HG02973 (cell line): ENCODE measurements around the gene ADAMTS14.
"Not testable (repeated sequence)": the region's sequence is repeated elsewhere in the genome, so short reads cannot be mapped to it uniquely, and the experiment has no call there.

Experiments used
- ATAC-seq: cut with Tn5 transposase; IDR thresholded peaks from one replicate; pipeline ENCODE4 v1.9.1; 2021; ENCODE audit warnings: moderate library complexity; ENCODE audit not compliant: unreplicated experiment

Gene ADAMTS14, protein sequence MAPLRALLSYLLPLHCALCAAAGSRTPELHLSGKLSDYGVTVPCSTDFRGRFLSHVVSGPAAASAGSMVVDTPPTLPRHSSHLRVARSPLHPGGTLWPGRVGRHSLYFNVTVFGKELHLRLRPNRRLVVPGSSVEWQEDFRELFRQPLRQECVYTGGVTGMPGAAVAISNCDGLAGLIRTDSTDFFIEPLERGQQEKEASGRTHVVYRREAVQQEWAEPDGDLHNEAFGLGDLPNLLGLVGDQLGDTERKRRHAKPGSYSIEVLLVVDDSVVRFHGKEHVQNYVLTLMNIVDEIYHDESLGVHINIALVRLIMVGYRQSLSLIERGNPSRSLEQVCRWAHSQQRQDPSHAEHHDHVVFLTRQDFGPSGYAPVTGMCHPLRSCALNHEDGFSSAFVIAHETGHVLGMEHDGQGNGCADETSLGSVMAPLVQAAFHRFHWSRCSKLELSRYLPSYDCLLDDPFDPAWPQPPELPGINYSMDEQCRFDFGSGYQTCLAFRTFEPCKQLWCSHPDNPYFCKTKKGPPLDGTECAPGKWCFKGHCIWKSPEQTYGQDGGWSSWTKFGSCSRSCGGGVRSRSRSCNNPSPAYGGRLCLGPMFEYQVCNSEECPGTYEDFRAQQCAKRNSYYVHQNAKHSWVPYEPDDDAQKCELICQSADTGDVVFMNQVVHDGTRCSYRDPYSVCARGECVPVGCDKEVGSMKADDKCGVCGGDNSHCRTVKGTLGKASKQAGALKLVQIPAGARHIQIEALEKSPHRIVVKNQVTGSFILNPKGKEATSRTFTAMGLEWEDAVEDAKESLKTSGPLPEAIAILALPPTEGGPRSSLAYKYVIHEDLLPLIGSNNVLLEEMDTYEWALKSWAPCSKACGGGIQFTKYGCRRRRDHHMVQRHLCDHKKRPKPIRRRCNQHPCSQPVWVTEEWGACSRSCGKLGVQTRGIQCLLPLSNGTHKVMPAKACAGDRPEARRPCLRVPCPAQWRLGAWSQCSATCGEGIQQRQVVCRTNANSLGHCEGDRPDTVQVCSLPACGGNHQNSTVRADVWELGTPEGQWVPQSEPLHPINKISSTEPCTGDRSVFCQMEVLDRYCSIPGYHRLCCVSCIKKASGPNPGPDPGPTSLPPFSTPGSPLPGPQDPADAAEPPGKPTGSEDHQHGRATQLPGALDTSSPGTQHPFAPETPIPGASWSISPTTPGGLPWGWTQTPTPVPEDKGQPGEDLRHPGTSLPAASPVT

DNA sequence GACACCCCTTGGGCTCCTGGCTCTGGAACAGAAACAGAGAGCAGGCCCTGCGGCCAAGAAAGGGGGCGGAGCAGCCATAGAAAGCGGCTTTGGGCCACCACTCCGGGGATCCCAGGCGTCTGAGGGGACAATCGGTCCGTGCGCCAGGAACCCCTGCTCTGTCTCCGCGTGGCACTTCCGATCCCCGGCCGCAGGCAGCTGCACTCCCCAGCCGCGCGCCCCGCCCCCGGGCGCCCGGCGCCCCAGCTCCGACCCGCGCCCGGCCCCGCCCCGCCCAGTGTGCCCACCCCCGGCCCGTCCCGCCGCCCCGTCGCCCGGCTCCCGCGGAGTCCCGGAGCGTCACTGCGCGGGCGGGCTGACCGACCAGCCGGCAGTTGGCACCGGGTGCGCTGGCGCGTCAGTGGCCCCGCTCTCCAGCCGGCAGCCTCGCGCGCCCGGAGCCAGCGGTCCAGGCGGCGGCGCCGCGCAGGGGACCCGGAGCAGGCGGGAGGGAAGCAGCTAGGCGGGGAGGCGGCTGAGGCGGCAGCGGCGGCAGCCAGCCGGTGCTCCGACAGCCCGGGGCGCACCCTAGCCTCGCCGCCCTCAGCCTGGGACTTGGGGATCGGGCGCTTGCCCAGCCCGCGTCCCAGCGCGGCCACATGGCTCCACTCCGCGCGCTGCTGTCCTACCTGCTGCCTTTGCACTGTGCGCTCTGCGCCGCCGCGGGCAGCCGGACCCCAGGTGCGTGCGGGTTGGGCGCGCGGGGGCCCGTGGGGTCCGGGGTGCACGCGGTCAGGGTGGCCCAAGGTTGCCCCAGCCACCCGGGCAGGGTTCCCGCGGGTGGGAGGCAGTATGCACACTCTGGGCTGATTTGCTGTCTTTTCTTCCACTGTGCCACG is at the start of gene ADAMTS14:
Gene ADAMTS14, plus strand, starts transcription at position 342 of the 878 bp plus-strand sequence. Its CDS starts 297 bp downstream, at position 639.
- ATAC-seq: no peak

DNA sequence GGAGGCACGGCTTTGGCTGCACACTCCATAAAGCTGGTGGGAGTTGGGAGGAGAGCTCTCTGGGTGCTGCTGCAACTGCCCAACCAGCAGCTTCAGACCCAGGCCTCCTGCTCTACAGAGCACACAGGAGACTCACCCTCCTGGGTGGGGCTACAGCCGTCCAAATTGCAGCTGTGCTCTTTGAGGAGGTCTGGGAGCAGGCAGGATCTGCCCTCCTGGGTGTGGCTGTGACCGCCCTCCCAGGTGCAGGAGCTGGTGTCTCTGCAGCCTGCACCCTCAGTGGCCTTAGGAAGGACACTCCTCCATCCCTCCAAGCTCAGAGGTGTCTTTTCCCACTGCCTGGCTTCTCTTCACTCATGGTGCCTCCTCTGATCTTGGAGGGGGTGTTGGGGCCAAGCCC is 49.8 kb upstream of the ADAMTS14 start:
- ATAC-seq: no peak

DNA sequence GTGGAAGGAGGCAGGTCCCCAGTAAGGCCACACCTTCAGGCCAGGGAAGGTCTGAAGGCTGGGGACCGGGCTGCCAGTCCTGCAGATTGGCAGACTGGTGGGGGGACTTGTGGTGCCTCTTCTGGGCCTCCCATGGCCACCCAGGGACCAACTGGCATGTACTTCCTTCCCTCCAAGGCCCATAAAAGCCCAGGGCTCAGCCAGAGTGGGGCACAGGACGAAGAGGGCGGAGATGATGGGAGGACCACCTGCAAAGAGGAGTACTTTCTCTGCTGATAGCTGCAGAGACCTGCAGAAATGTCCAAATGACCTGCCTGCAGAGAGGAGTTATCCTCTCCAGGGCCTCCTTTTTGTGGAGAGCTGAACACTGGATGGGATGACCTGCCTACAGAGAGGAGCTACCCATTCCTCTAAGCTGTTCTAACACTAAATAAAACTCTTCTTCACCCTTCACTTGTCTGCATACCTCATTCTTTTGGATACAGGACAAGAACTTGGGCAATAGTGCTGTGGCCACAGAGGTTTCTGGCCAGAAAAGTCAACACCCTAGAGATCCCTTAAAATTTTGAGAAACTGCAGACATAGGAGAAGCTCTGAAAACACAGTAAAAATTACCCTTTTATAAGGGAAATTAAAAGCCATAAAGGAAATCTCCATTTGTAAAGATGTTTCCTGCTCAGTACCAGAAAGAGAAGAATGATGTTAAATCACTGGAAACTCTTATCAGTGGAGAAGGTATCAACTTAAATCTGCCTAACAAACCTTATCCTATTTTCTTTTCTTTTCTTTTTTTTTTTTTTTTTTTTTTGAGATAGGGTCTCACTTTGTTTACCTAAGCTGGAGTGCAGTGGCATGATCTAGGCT is 49.1 kb upstream of the ADAMTS14 start:
- ATAC-seq: no peak

DNA sequence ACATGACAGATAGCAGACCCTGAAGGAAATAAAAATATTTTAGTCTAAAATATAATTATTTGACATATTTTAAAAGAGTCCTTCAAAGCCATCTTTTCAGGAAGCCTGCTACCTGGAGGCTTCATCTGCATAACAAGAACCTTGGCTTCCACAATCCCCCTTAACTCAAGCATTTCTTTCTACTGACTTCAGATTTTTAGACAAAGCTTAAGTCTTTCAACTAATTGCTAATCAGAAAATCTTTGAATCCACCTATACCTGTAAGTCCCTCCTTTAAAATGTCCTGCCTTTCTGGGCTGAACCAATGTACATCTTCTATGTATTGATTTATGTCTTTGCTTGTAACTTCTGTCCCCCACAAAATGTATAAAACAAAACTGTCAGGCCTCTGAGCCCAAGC is 46.2 kb upstream of the ADAMTS14 start:
- ATAC-seq: no peak

DNA sequence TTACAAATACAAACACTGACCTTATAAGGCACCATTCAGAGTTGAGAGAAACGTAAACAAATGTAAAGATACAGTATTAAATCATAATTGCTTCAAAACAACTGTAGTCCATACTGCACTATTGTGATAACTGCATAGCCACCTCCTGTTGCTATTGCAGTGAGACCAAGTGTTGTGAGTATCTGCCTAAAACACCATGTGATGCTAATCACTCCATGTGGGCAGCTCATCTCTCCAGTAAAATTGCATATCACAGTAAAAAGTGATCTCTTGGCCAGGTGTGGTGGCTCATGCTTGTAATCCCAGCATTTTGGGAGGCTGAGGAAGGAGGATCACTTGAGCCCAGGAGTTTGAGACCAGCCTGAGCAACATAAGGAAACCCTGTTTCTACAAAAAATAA is 43.0 kb upstream of the ADAMTS14 start:
- ATAC-seq: no peak

DNA sequence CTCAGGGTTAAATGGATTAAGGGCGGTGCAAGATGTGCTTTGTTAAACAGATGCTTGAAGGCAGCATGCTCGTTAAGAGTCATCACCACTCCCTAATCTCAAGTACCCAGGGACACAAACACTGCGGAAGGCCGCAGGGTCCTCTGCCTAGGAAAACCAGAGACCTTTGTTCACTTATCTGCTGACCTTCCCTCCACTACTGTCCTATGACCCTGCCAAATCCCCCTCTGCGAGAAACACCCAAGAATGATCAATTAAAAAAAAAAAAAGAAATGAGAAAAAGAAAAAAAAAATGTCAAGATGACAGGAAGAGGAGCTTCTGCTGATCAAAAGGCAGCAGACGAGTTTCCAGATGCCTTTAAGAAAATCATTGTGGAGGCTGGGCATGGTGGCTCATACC is 40.6 kb upstream of the ADAMTS14 start:
- not testable (repeated sequence) for ATAC-seq

DNA sequence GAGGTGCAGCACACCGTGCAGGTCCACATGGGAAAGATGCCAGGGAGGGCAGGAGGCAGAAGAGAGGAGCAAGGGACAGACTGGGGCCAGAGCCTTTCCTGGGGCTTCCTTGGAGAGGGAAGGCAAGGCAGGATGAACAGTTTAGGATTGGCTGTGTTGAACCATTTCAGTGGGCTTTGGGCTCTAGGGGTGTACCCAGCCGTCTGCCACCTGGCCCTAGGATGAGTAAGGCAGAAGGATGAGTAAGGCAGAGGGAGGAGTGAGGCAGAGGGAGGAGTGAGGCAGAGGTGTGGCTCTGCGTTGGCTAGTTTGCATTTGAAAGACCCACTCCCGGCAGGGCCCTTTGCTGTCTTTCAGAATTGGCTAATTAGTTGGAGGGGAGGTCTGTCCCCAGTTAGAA is 38.3 kb upstream of the ADAMTS14 start:
- no peak for ATAC-seq

DNA sequence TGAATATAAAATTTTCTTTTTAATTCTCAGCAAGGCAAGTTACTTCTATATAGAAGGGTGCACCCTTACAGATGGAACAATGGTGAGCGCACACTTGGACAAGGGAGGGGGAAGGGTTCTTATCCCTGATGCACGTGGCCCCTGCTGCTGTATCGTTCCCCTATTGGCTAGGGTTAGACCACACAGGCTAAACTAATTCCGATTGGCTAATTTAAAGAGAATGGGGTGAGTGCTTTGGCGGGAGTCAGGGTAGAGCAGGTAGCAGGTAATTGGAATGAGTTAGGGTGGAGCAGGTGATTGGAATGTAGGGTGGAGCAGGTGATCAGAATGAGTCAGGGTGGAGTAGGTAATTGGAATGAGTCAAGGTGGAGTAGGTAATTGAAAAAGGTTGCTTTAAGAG is 37.8 kb upstream of the ADAMTS14 start:
- ATAC-seq: not testable (repeated sequence)

DNA sequence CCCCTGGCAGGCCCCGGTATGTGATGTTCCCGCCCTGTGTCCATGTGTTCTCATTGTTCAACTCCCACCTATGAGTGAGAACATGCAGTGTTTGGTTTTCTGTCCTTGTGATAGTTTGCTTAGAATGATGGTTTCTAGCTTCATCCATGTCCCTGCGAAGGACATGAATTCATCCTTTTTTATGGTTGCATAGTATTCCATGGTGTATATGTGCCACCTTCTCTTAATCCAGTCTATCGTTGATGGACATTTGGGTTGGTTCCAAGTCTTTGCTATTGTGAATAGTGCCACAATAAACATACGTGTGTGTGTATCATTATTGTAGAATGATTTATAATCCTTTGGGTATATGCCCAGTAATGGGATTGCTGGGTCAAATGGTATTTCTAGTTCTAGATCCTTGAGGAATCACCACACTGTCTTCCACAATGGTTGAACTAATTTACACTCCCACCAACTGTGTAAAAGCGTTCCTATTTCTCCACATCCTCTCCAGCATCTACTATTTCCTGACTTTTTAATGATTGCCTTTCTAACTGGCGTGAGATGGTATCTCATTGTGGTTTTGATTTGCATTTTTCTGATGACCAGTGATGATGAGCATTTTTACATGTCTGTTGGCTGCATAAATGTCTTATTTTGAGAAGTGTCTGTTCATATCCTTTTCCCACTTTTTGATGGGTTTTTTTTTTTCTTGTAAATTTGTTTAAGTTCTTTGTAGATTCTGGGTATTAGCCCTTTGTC is 32.5 kb upstream of the ADAMTS14 start:
- ATAC-seq: not testable (repeated sequence)

DNA sequence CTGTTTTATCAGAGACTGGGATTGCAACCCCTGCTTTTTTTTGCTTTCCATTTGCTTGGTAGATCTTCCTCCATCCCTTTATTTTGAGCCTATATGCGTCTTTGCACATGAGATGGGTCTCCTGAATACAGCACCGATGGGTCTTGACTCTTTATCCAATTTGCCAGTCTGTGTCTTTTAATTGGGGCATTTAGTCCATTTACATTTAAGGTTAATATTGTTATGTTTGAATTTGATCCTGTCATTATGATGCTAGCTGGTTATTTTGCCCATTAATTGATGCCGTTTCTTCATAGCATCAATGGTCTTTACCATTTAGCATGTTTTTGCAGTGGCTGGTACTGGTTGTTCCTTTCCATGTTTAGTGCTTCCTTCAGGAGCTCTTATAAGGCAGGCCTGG is 29.0 kb upstream of the ADAMTS14 start:
- ATAC-seq: not testable (repeated sequence)

DNA sequence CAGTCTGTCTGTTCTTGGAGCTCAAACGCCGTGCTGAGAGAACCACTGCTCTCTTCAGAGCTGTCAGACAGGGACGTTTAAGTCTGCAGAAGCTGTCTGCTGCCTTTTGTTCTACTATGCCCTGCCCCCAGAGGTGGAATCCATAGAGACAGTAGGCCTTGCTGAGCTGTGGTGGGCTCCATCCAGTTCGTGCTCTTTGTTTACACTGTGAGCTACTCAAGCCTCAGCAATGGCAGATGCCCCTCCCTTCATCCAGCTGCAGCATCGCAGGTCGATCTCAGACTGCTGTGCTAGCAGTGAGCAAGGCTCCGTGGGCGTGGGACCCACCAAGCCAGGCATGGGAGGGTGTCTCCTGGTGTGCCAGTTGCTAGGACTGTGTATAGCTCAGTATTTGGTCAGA is 27.3 kb upstream of the ADAMTS14 start:
- not testable (repeated sequence) for ATAC-seq

DNA sequence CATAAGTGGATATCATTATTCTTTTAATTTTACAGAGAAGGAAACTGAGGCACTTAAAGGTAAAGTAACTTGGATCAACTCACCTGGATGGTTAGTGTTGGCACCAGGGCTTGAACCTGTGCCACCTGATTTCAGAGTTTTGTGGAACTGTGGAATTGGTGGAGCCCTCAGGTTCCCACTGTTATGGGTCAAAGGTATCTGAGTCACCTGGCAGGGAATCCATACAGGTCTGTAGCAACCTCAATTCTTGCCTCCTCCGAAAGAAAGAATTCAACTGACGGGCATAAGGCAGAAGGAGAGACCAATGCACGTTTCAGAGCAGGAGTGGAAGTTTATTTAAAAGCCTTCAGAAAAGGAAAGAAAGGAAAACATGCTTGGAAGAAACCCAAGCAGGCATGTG is 25.2 kb upstream of the ADAMTS14 start:
- ATAC-seq: no peak

DNA sequence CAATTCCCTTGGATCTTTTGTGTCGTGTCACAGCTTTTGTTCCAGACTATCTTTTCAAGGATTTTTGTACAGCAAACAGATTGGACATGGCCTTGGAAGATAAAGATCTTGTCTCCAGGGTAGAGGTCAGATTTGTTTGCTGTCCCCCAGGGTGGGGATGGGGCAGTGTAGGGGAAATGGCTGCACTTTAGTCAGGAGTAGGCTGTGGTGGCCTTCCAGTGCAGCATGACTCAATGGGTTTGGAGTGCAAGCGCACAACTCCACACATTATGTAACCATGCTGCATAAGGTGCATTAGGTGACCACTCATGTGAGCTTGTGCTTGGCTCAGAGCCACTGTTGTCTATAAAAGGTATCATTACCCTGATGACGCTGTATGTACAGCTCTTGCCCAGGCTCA is 23.9 kb upstream of the ADAMTS14 start:
- ATAC-seq: no peak

DNA sequence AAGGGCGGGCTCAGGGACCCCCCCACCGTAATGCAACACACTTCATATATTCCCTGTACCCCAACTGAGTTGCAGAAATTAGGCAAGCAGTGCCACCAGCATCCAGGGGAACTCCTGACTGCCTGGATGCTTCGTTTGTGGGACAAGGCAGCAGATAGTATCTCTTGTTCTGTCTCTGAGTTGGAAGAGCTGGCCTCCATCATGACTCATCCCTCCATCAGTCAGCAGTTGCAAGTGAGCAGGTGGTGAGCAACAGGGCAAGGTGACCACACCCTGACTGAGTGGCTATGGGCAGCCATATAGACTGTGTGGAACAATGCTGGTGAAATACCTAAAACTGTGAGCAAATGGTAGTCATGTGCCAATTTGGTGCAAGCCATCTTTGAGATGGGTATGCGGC is 22.8 kb upstream of the ADAMTS14 start:
- no peak for ATAC-seq

DNA sequence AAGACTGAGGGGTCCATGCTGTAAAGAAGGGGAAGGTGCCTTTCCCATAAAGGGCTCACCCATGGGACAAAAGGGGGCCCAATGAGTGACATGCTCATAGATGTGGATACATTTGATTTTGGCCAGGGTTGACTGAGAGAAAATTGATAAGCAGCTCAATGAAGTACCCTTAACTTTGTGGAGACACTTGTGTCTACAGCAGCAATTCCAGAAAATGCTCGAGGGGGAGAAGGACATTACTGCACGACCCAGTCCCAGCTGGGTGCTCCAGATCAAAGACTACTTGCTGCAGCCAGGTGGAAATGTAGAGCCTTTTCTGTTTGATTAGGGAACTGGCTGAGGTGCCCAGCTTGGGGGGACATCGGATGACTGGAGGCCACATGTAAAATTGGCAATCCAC is 22.2 kb upstream of the ADAMTS14 start:
- no peak for ATAC-seq

DNA sequence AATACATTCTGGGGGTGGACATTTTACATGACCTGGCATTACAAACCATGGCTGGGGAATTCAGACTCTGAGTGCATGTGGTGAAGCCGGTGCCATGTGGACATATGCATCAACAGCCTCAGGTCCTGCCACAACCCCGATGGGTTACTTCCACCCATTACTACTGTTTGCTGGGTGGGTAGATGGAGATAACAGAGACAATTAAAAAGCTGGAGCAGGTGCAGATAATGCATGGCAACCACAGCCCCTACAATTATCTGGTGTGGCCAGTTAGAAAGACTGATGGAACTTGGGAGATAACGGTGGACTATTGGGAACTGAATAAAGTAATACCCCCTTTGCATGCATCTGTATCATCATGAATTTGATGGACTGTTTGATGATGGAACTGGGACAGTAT is 21.6 kb upstream of the ADAMTS14 start:
- no peak for ATAC-seq

DNA sequence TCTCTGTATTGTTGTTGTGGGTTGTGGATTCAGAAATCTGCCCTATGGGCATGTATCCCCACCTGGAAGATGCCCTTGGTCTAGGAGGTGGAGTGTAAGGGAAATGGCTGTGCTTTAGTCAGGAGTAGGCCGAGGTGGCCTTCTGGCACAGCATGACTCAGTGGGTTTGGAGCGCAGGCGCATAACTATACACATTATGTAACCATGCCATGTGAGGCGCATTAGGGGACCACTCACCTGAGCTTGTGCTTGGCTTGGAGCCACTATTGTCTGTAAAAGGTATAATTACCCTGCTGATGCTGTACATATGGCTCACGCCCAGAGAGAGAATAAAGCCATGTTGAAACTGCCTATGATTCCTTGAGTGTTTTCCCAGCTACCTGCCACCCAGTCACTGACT is 20.6 kb upstream of the ADAMTS14 start:
- ATAC-seq: no peak

DNA sequence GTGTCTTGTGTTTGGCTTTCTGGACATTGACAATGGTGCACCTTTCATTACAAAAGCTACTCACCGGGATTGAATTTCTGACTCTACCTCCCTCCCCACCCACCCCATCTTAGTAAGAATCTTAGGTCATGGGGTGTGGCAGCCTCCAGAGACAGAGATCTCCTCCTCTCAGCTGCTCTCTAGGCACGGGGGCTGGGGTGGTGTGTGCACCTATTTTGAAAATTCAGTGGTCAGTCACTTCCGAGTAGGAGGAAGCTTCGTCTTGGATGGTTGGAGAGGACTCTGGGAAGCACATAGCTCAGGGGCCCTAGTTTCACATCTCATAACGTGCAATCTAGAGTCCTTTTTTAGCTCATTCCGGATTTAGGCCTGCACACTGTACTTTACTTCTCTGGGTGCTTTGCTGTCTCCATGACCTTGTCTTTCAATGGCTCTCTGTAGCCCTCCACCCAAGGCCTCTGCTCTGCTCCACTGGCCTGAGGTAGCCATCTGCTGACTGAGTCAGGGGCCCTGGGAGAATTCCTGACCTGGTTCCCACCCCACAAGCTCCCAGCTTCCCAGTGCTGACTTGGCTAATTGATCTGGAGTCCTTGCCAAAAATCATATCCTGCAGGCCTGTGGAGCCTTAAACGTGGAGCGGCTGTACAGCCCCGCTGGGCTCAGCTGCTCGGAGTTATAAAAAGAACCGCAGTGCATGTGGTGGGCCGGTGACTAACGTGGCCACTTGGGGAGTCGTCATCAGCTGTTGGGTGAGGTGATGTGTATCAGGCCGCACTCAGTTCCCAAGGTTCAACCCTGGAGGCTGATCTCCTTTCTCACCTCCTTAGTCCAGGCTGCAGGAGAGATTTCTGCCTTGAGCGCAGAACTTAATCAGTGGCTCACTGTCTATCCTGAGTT is 19.3 kb upstream of the ADAMTS14 start:
- no peak for ATAC-seq
